ENCODE results near the gene SEC14L1.

Gene SEC14L1

GRCh38 chr17:77163001-77163400, 22.2 kb downstream of the SEC14L1 start:
- no peak for DNase-seq (ENCODE audit: low spot score)

DNA sequence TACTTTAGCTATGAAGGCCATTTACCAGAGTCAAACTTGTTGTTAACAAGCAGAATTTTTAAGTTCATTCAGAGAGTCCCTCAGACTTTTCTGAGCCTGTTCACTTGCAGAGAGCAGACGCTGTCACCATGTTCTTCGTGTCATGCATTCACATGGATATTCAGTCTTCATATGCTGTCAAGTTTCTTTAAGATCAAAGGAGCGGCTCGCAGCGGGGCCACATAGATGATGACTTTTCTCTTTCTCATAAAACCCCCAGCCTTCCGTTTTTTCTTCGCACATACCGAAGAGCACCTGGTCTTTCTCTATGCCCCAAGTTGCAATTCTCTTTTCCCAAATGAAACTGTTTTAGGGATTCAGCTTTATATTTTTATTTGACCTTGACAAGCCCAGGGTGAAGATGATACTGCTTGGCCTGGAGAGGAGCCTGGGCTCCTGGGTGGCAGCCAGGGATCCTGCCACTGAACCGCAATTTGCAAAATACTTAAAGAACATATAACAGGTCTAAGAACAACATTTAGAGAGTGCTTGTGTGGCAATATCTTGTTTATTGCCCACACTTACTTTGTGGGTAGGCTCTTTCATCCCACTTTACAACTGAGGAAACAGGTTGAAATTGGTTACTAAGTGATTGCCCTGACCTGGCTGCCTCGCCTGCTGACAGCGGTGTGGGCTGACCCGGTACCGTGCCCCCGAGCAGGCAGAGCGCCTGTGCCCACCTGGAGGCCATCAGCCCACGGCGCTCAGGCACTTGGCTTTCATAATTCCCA, 22.9 kb downstream of the SEC14L1 start:
- DNase-seq (ENCODE audit: low spot score), result no peak

- no peak for DNase-seq (ENCODE audit: low spot score)
Observed at GRCh38 chr17:77164483-77165091, 23.8 kb downstream of the SEC14L1 start.

GRCh38 chr17:77165577-77165976, 24.8 kb downstream of the SEC14L1 start:
- DNase-seq (ENCODE audit: low spot score), result no peak

DNA sequence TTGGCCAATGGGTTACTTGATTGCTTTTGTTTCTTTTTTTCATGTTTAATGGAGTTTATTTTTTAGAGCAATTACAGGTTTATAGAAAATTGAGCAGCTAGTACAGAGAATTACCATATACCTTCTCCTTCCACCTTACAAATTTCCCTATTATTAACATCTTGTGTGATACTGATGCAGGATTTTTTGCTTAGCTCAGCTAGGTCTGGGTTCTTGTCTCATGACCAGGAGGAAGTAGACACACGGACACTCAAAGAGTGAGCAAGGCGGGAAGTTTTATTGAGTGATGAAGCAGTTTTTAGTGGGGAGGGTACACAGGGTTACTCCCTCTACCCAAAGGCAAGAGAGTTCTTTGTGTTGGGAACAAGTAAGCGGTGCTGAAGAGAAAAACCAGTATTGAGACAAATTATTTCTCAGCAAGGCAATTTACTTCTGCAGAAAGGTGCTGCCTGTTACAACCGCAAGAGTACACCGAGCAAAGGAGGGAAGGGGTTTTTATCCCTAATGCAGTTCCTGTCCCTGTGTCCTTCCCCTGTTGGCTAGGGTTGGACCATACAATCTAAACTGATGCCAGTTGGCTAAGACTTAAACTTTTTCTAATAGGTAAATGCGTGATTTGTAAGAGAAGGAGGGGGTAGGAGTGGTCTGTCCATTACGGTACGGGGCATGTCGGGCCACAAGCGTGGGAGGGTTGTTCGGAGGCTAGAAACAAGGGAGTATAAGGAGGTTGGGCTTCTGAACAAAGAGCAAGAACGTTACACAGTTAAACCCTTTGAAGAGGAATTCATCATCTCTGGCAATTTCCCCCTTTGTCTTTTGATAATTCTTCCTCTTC, 26.9 kb downstream of the SEC14L1 start:
- DNase-seq (ENCODE audit: low spot score), result no peak

DNA sequence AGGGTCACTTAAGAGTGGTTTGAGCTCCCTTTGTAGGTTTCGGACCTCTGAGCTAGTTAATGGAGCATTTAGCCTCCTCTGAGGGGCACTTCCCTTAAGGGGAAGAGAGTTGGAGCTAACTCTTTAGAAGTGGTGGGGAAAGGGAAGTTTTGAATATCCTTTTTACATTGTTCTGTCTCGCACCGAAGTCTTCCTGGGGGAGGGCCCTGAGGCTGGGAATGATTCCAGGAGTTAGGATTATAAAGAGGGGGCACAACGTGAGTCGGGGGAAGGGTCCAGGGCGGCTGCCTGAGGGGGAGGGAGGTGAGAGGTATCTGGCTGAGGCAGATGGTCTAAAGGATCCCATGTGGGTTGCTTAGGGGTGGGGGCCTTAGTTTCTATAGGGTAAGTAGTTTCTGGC, 32.3 kb downstream of the SEC14L1 start:
- no peak for DNase-seq (ENCODE audit: low spot score)

DNA sequence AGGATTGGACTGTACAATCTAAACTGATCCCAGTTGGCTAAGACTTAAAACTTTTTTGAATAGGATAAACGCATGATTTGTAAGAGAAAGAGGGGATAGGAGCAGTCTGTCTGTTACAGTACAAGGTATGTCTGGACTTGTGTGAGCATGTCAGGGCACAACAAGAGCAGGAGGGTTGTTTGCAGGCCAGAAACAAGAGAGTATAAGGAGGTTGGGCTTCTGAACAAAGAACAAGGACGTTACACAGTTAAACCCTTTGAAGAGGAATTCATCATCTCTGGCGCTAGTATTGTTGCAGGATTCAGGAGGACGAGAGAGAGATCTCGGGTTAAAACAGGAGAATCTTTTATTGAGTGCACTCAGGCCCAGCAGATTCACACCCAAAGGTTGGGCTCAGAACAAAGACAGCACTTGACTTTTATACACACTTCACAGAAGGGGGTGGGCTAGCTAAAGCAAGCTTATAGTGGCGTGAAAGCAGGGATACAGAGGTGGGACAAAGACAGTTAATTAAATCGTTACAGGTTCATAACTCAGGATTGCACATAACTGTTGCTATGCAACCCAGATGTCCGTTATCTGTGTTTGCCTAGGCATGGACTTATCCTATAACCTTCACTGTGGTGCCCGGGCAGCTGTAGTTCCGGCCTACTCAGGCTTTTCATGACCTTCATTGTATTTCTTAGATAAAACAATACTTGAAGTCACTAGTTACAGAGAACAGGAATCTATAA, 34.3 kb downstream of the SEC14L1 start:
- DNase-seq (ENCODE audit: low spot score), result no peak

- DNase-seq (ENCODE audit: low spot score), result no peak
Observed at GRCh38 chr17:77177002-77177741, 36.4 kb downstream of the SEC14L1 start.

DNA sequence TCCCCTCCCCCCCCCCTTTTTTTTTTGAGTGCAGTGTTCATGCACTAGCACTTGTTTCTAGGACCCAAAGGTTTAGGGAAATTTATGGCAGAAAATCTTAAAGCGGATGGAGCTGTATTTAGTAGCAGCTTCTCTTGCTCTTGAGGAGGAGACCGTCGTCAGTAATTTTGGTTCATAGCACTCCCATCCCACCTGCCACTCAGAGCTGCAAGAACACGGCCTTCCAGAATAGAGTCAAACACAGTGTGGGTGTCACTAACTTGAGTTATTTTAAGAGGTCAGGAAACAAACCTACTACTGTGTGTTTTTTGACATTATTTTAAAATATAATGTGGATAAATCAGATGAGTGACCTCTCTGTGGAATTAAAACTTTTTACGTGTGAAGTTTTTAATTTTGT, 37.3 kb downstream of the SEC14L1 start:
- DNase-seq (ENCODE audit: low spot score), result no peak

DNA sequence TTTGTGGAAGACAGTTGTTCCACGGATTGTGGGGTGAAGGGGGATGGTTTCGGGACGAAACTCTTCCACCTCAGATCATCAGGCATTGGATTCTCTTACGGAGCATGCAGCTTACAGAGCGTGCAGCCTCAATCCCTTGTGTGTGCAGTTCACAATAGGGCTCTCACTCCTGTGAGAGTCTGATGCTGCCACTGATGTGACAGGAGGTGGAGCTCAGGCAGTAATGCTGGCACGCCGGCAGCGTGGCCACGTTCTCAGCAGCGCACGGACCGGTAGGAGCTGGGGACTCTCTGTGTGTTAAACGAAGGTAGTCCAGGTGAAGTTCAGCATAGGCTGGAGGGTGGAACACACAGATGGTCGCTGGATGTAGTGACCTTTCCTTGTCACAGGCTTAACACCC, 37.8 kb downstream of the SEC14L1 start:
- no peak for DNase-seq (ENCODE audit: low spot score)

GRCh38 chr17:77180503-77181357, 40.0 kb downstream of the SEC14L1 start:
- DNase-seq (ENCODE audit: low spot score), result no peak

DNA sequence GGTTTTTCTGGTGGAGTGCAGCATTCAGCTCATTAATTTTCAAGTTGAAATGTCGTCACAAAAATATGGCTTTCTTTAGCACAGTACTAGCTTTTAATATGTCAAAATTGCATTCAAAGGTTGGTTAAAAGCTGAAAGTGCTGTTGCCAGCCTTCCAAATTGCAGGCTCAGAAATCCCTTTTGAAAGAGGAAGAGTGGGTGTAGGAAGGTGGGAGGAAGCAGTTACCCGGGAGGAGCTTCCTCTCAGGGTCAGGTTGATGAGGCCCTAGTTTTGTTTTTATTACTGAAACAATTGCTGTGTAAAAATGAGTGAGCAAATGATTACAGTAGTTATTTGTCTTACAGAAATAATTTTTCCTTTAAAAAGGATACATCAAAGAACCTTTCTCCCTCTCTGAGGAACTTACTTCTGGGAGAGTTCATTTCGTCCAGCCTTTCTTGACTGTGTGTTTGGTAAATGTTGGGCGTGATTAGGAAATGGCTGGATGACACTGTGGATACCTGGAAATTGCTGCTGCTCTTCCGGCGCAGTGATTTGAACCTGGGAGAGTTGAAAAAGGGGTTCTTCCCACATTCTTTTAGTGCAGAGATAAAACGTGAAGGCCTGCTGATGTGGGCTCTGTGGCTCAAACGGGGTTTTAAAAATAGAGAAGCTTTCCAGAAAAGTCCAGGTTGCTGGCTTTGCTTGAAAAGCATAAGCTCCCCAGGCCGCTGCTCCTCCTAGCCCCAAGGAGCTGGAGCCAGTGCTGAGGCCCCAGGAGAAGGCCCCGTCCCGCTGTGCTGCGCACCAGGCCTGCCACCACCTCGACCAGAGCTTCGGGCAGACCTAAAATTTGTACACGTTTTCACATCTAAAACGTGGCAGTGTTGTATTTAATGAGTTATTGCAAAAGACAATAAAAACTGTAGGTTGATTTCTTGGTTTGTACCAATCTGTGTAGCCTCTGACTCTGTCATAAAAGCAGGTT, 41.7 kb downstream of the SEC14L1 start:
- DNase-seq (ENCODE audit: low spot score), result peak; percentile 10

- DNase-seq (ENCODE audit: low spot score), result no peak
Observed at GRCh38 chr17:77184474-77184873, 43.7 kb downstream of the SEC14L1 start.

DNA sequence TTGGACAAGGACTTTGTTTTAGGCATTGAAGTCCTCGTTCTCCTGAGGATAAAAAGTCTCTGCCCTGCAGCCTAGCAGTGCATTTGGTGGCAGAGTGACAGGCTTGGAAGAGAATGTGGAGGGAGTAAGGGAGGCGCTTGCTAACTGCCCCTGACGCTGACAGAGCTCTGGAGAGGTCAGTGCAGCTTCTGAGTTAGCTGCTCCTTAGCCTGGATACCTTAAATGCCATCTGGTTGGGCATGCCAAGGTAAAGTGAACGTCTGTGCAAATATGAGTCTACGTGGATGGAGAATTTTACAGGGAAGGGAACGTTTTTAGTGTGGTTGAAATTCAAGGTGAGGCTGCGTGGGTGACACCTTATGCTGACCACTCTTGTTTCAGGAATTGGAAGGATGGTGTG, 44.4 kb downstream of the SEC14L1 start:
- DNase-seq (ENCODE audit: low spot score), result no peak

- no peak for DNase-seq (ENCODE audit: low spot score)
Observed at GRCh38 chr17:77186141-77186604, 45.4 kb downstream of the SEC14L1 start.

GRCh38 chr17:77188084-77189066, 47.6 kb downstream of the SEC14L1 start:
- no peak for DNase-seq (ENCODE audit: low spot score)

DNA sequence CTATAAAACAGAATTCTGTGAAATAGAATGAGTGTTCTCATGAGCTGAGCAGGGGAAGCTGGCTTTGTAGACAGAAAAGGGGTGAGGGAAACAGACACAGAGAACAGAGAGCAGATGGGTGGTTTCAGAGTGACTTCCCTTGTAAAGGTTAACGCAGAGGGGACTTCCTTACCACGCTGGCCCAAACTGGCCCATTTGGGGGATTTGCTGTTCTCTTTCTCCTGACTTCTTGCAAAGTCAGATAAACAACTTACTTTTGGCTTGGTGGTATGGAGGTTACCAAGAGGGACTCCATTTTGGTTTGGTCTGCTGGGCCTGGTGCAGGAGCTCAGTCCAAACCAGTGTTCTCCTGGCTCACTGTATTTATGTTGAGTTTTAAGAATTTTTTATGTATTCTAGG, 48.4 kb downstream of the SEC14L1 start:
- peak; percentile 14 for DNase-seq (ENCODE audit: low spot score)

DNA sequence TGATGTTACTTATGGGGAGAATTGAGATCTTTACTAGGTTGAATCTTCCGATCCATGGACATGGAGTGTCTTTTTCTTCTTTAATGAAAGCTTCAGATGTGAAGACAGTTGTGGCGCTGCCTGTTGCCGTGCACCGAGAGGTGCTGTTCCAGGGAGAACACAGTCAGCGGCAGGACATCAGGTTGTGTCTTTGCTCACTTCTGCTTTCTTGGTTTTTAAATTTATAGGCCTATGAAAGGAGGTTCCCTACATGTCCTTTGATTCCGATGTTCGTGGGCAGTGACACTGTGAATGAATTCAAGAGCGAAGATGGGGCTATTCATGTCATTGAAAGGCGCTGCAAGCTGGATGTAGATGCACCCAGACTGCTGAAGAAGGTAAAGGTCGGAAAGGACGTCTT, 49.8 kb downstream of the SEC14L1 start:
- no peak for DNase-seq (ENCODE audit: low spot score)
